IMR-90 (cell line): ENCODE data around the gene TEX48. TPM values are rescaled to one million over a fixed set of nuclear protein-coding genes. Genes with fewer than 3 reads are reported as not detected.

Source experiments
- ATAC-seq: fragments of 200-7000 bp; cut with Tn5 transposase; 2 replicates; pipeline ENCODE4 v1.9.1; 2020; ENCODE audit warnings: low read depth, mild to moderate bottlenecking, moderate library complexity
- BruUV-seq: library from RNA; stranded (reverse); fragments of 400-500 nt; replicated peaks from 2 replicates; lab custom pipeline; 2021; lab: Mats Ljungman, UMichigan
- CTCF ChIA-PET: fragments of 300-600 bp; formaldehyde crosslinking; extraction: SDS; loops from one replicate; lab custom pipeline; 2021; ENCODE audit warnings: antibody characterized with exemption; lab: Yijun Ruan, JAX
- POLR2A ChIA-PET: fragments of 300-600 bp; sonication (Branson Sonifier 250); formaldehyde crosslinking; loops from one replicate; lab custom pipeline; 2022; ENCODE audit warnings: antibody characterized with exemption; ENCODE audit not compliant: unreplicated experiment; lab: Charles Lee
- DNase-seq: peaks from one replicate; pipeline ENCODE4 v3.0.0; 2013
- H2AFZ ChIP-seq: replicated peaks from 2 replicates; pipeline ENCODE3; 2013; ENCODE audit warnings: low read length, mild to moderate bottlenecking; ENCODE audit not compliant: poor library complexity
- H2AK5ac ChIP-seq: 2 replicates; pipeline ENCODE4 v1.6.1; 2013; ENCODE audit warnings: low read depth, low read length, inconsistent platforms
- H2AK9ac ChIP-seq: replicated peaks from 2 replicates; pipeline ENCODE3; 2013; ENCODE audit warnings: mild to moderate bottlenecking, low read depth, low read length, moderate library complexity; ENCODE audit not compliant: poor library complexity
- H2BK120ac ChIP-seq: 2 replicates; pipeline ENCODE4 v1.6.1; 2013; ENCODE audit warnings: low read depth, low read length, inconsistent platforms
- H2BK15ac ChIP-seq: 3 replicates; pipeline ENCODE4 v1.6.1; 2013; ENCODE audit warnings: low read depth, low read length, inconsistent platforms
- H2BK20ac ChIP-seq: 2 replicates; pipeline ENCODE4 v1.6.1; 2013; ENCODE audit warnings: low read depth, mild to moderate bottlenecking, inconsistent platforms, low read length, moderate library complexity
- H2BK5ac ChIP-seq: 2 replicates; pipeline ENCODE4 v1.6.1; 2013; ENCODE audit warnings: mild to moderate bottlenecking, low read depth, low read length, inconsistent platforms; ENCODE audit not compliant: poor library complexity, severe bottlenecking
- H3K14ac ChIP-seq: replicated peaks from 2 replicates; pipeline ENCODE4 v1.6.1; 2013; ENCODE audit warnings: low read depth, low read length, inconsistent platforms
- H3K18ac ChIP-seq: 2 replicates; pipeline ENCODE4 v1.6.1; 2013; ENCODE audit warnings: low read depth, low read length, control low read depth
- H3K23ac ChIP-seq: 2 replicates; pipeline ENCODE4 v1.6.1; 2013; ENCODE audit warnings: low read depth, low read length, inconsistent platforms
- H3K27ac ChIP-seq: 2 replicates; pipeline ENCODE4 v1.5.1; 2013; ENCODE audit warnings: mild to moderate bottlenecking, control low read depth, low read length; ENCODE audit not compliant: insufficient read depth
- H3K27me3 ChIP-seq: 2 replicates; pipeline ENCODE4 v1.6.1; 2013; ENCODE audit warnings: low read length; ENCODE audit not compliant: control insufficient read depth, insufficient read depth
- H3K36me3 ChIP-seq: 2 replicates; pipeline ENCODE4 v1.6.1; 2013; ENCODE audit warnings: low read length, mixed read lengths; ENCODE audit not compliant: control insufficient read depth, insufficient read depth
- H3K4ac ChIP-seq: 2 replicates; pipeline ENCODE4 v1.6.1; 2013; ENCODE audit warnings: low read depth, low read length, inconsistent platforms
- H3K4me1 ChIP-seq: 2 replicates; pipeline ENCODE4 v1.6.1; 2013; ENCODE audit warnings: low read length, mixed read lengths; ENCODE audit not compliant: control insufficient read depth, insufficient read depth
- H3K4me2 ChIP-seq: 2 replicates; pipeline ENCODE4 v1.6.1; 2013; ENCODE audit warnings: low read depth, mild to moderate bottlenecking, control low read depth, low read length, moderate library complexity
- H3K4me3 ChIP-seq: 2 replicates; pipeline ENCODE4 v1.5.1; 2013; ENCODE audit warnings: low read depth, mild to moderate bottlenecking, control low read depth, low read length, moderate library complexity; ENCODE audit not compliant: insufficient read depth
- H3K56ac ChIP-seq: 2 replicates; pipeline ENCODE4 v1.6.1; 2013; ENCODE audit warnings: low read length, inconsistent platforms; ENCODE audit not compliant: insufficient read depth; ENCODE audit errors: extremely low read depth
- H3K79me1 ChIP-seq, 2 experiments: 2 replicates each; pipeline ENCODE4 v1.6.1; 2013; ENCODE audit warnings: low read length in 2 of 2, inconsistent platforms in 1 of 2, low read depth in 1 of 2
- H3K9ac ChIP-seq: 2 replicates; pipeline ENCODE4 v1.6.1; 2013; ENCODE audit warnings: low read depth, low read length, control low read depth
- H3K9me1 ChIP-seq: 2 replicates; pipeline ENCODE4 v1.6.1; 2013; ENCODE audit warnings: low read length, inconsistent platforms; ENCODE audit not compliant: insufficient read depth
- H3K9me3 ChIP-seq: 2 replicates; pipeline ENCODE4 v1.6.1; 2013; ENCODE audit warnings: low read length; ENCODE audit not compliant: control insufficient read depth, insufficient read depth
- H4K20me1 ChIP-seq: 2 replicates; pipeline ENCODE4 v1.6.1; 2013; ENCODE audit warnings: low read length, inconsistent platforms; ENCODE audit not compliant: insufficient read depth
- H4K5ac ChIP-seq: 2 replicates; pipeline ENCODE4 v1.6.1; 2013; ENCODE audit warnings: mild to moderate bottlenecking, low read depth, low read length, control low read depth
- H4K8ac ChIP-seq, 2 experiments: 2 replicates each; pipeline ENCODE4 v1.6.1; 2013; ENCODE audit warnings: low read depth in 2 of 2, low read length in 2 of 2, control low read depth in 1 of 2, inconsistent platforms in 1 of 2
- H4K91ac ChIP-seq: 2 replicates; pipeline ENCODE4 v1.6.1; 2013; ENCODE audit warnings: low read depth, low read length, inconsistent platforms; ENCODE audit not compliant: insufficient read depth
- BHLHE40 ChIP-seq: fragments of 150-350 bp; IDR thresholded peaks from 2 replicates; pipeline ENCODE4 v1.6.1; 2016; ENCODE audit warnings: mild to moderate bottlenecking, low read depth, low read length
- CEBPB ChIP-seq: IDR thresholded peaks from 2 replicates; pipeline ENCODE4 v1.6.1; 2012; ENCODE audit warnings: low read depth, low read length, improper control_type of control experiment
- CHD1 ChIP-seq: IDR thresholded peaks from 2 replicates; pipeline ENCODE4 v1.6.1; 2012; ENCODE audit warnings: low read depth, low read length, improper control_type of control experiment
- CTCF ChIP-seq: conservative IDR thresholded peaks from 2 replicates; pipeline ENCODE4 v1.5.1; 2012; ENCODE audit warnings: mild to moderate bottlenecking, low read depth, low read length, improper control_type of control experiment
- ELK1 ChIP-seq: fragments of 150-350 bp; IDR thresholded peaks from 2 replicates; pipeline ENCODE4 v1.6.1; 2016; ENCODE audit warnings: low read depth, mild to moderate bottlenecking, low read length, moderate library complexity, borderline replicate concordance
- FOS ChIP-seq: fragments of 150-350 bp; IDR thresholded peaks from 2 replicates; pipeline ENCODE4 v1.6.1; 2016; ENCODE audit warnings: low read depth, low read length
- MAFK ChIP-seq: IDR thresholded peaks from 2 replicates; pipeline ENCODE4 v1.6.1; 2012; ENCODE audit warnings: low read depth, low read length, improper control_type of control experiment
- MAZ ChIP-seq: IDR thresholded peaks from 2 replicates; pipeline ENCODE4 v1.6.1; 2012; ENCODE audit warnings: low read depth, mild to moderate bottlenecking, low read length, improper control_type of control experiment, moderate library complexity, borderline replicate concordance
- MXI1 ChIP-seq: IDR thresholded peaks from 2 replicates; pipeline ENCODE4 v1.6.1; 2012; ENCODE audit warnings: low read depth, mild to moderate bottlenecking, low read length, moderate library complexity, borderline replicate concordance
- NFE2L2 ChIP-seq: fragments of 150-350 bp; IDR thresholded peaks from 2 replicates; pipeline ENCODE4 v1.6.1; 2016; ENCODE audit warnings: low read depth, mild to moderate bottlenecking, low read length
- POLR2A ChIP-seq: IDR thresholded peaks from 2 replicates; pipeline ENCODE4 v1.6.1; 2012; ENCODE audit warnings: mild to moderate bottlenecking, low read depth, low read length
- RAD21 ChIP-seq: IDR thresholded peaks from 2 replicates; pipeline ENCODE4 v1.6.1; 2012; ENCODE audit warnings: low read length, improper control_type of control experiment
- RCOR1 ChIP-seq: IDR thresholded peaks from 2 replicates; pipeline ENCODE4 v1.6.1; 2012; ENCODE audit warnings: mild to moderate bottlenecking, low read length, improper control_type of control experiment; ENCODE audit not compliant: insufficient replicate concordance
- RFX5 ChIP-seq: IDR thresholded peaks from 2 replicates; pipeline ENCODE4 v1.8.0; 2012; ENCODE audit warnings: low read depth, mild to moderate bottlenecking, low read length, moderate library complexity
- SMC3 ChIP-seq: fragments of 150-350 bp; IDR thresholded peaks from 2 replicates; pipeline ENCODE4 v1.6.1; 2016; ENCODE audit warnings: low read depth, mild to moderate bottlenecking, antibody characterized with exemption, low read length, moderate library complexity
- USF2 ChIP-seq: fragments of 150-350 bp; IDR thresholded peaks from 2 replicates; pipeline ENCODE4 v1.6.1; 2017; ENCODE audit warnings: mild to moderate bottlenecking, antibody characterized with exemption, low read length, low read depth
- WGBS, 2 experiments: methylation state at CpG; one replicate each; pipeline versions ENCODE4 v1.1.5 to v1.1.7; 2013; ENCODE audit warnings: missing lambda C conversion rate in 2 of 2; ENCODE audit not compliant: insufficient read length in 1 of 2; ENCODE audit errors: extremely low coverage in 2 of 2; 5-methylcytosine and 5-hydroxymethylcytosine counted together
- dilution Hi-C: fragments of 300-500 bp; cut with HindIII; formaldehyde crosslinking; loops from one replicate; pipeline ENCODE4 v1.14.3; 2018; ENCODE audit warnings: low sequenced_read_pairs; ENCODE audit not compliant: unreplicated experiment
- in situ Hi-C: fragments of 300-500 bp; cut with MboI; formaldehyde crosslinking; loops from 3 replicates; pipeline ENCODE4 v1.14.3; 2019; ENCODE audit warnings: low sequenced_read_pairs, inconsistent platforms, mixed read lengths
- intact Hi-C: fragments of 100-400 bp; cut with micrococcal nuclease; formaldehyde crosslinking; loops from 2 replicates; pipeline ENCODE4 v1.10.0; 2022
- polyA plus RNA-seq, 3 experiments: library from polyadenylated mRNA; depleted of rRNA; stranded (reverse); fragments of >200 nt; gene quantifications; 2 replicates each; pipeline ENCODE4 v1.2.3, GENCODE V29; 2012; ENCODE audit warnings: low replicate concordance in 1 of 3
- total RNA-seq: library from RNA; depleted of rRNA; stranded (reverse); fragments of >200 nt; gene quantifications from 2 replicates; pipeline ENCODE4 v1.2.3, GENCODE V29; 2012

Gene TEX48
- total and polyA plus RNA-seq, 2 of the 4 experiments (the other 2 are of a cell fraction), result not detected

- in situ Hi-C loops, result loop anchor here (10.0 kb wide), 1 partner anchor 208 kb away; no protein-coding TSS in a partner anchor
- H3K4me1 ChIP-seq, result no peaks in the 10 kb centered on the region
- H3K23ac ChIP-seq, result no peak overlapping the region
- H3K9me3 ChIP-seq, result no peaks in the 10 kb centered on the region
- H3K18ac ChIP-seq, result no peak overlapping the region
- H3K79me1 ChIP-seq, result no peaks in the 10 kb centered on the region
- no peaks in the 10 kb centered on the region for H3K27me3 ChIP-seq
- peaks cover 16% of the 10 kb centered on the region for H3K36me3 ChIP-seq
- H3K9me1 ChIP-seq, result peaks cover 4% of the 10 kb centered on the region; the same call in 1 of the 2 replicates
- H2BK120ac ChIP-seq, result no peak overlapping the region
- H2AK9ac ChIP-seq, result no peak overlapping the region
- BruUV-seq, result no TSS peak
- no peak overlapping the region for H3K27ac ChIP-seq
- dilution Hi-C loops, result no loop called here
- H2AFZ ChIP-seq, result no peak overlapping the region
- ChIA-PET CTCF (no interaction called here), POLR2A (no interaction called here)
- H3K4me2 ChIP-seq, result no peak overlapping the region
- H4K20me1 ChIP-seq, result no peaks in the 10 kb centered on the region
- H3K4ac ChIP-seq, result no peak overlapping the region
- no peak overlapping the region for H2BK15ac ChIP-seq
- TF ChIP-seq FOS (no peak), RCOR1 (no peak), NFE2L2 (no peak), ELK1 (no peak), POLR2A (no peak), CHD1 (no peak), USF2 (no peak), BHLHE40 (no peak), MXI1 (no peak), MAZ (no peak), MAFK (no peak), RFX5 (no peak), RAD21 (no peak), CEBPB (no peak), CTCF (no peak), SMC3 (no peak)
- no peak overlapping the region for H3K9ac ChIP-seq
- intact Hi-C loops, result no loop called here
- H3K56ac ChIP-seq, result no peak overlapping the region
- ATAC-seq (no peak), DNase-seq (no peak)
- WGBS, 2 experiments, result 100% methylated on average over 1 of the region's 8 CpGs; no CpG with 5 or more reads in 1 of the 2 experiments
- H4K8ac ChIP-seq, result no peak overlapping the region
- no peak overlapping the region for H2BK5ac ChIP-seq
- no peak overlapping the region for H2AK5ac ChIP-seq
- no peak overlapping the region for H4K5ac ChIP-seq
- no peak overlapping the region for H3K4me3 ChIP-seq
- H3K14ac ChIP-seq, result no peak overlapping the region
- no peak overlapping the region for H2BK20ac ChIP-seq
- H4K91ac ChIP-seq, result no peak overlapping the region
Observed at GRCh38 chr9:114643001-114643400, 39.0 kb downstream of the TEX48 start.
